H1 (cell line): Measurements from ENCODE around the gene SMPX. TPM values are rescaled to one million over a fixed set of nuclear protein-coding genes. Genes with fewer than 3 reads are reported as not detected.

Source experiments
- CTCF ChIA-PET: fragments of 300-600 bp; sonication (Branson Sonifier 250); formaldehyde crosslinking; loops from one replicate; lab custom pipeline; 2021; ENCODE audit not compliant: partially characterized antibody; lab: Charles Lee
- POLR2A ChIA-PET: fragments of 300-600 bp; sonication (Branson Sonifier 250); formaldehyde crosslinking; loops from one replicate; lab custom pipeline; 2021; ENCODE audit warnings: inconsistent platforms; ENCODE audit not compliant: partially characterized antibody; lab: Charles Lee
- DNase-seq, 2 experiments: peaks; one replicate each; pipeline versions ENCODE4 v3.0.0 to v3.0.0-alpha.2; 2010 to 2022; ENCODE audit warnings: low spot score in 2 of 2, low read depth in 1 of 2, mixed read lengths in 1 of 2
- FAIRE-seq: peaks from 2 replicates; lab custom pipeline; 2011; peaks lifted over from hg19 to GRCh38; lab: Jason Lieb, UNC
- H2AFZ ChIP-seq: 2 replicates; pipeline ENCODE4 v1.8.1; 2012; ENCODE audit warnings: low read length, inconsistent platforms
- H2AK5ac ChIP-seq: 2 replicates; pipeline ENCODE4 v1.6.1; 2013; ENCODE audit warnings: low read depth, low read length
- H2BK120ac ChIP-seq: replicated peaks from 2 replicates; pipeline ENCODE3; 2013; ENCODE audit warnings: low read depth, low read length, inconsistent platforms
- H2BK12ac ChIP-seq: 2 replicates; pipeline ENCODE4 v1.6.1; 2013; ENCODE audit warnings: low read depth, low read length
- H2BK15ac ChIP-seq: 2 replicates; pipeline ENCODE4 v1.6.1; 2013; ENCODE audit warnings: low read length
- H2BK20ac ChIP-seq: 2 replicates; pipeline ENCODE4 v1.6.1; 2013; ENCODE audit warnings: low read length
- H2BK5ac ChIP-seq: 2 replicates; pipeline ENCODE4 v1.6.1; 2013; ENCODE audit warnings: low read depth, low read length
- H3K14ac ChIP-seq: 2 replicates; pipeline ENCODE4 v1.6.1; 2013; ENCODE audit warnings: inconsistent platforms; ENCODE audit not compliant: insufficient read length
- H3K18ac ChIP-seq: 2 replicates; pipeline ENCODE4 v1.6.1; 2013; ENCODE audit warnings: low read length; ENCODE audit errors: extremely low read depth
- H3K23ac ChIP-seq: 2 replicates; pipeline ENCODE4 v1.6.1; 2013; ENCODE audit warnings: inconsistent platforms; ENCODE audit not compliant: insufficient read length
- H3K23me2 ChIP-seq: 2 replicates; pipeline ENCODE4 v1.6.1; 2013; ENCODE audit warnings: low read depth, low read length
- H3K27ac ChIP-seq: 2 replicates; pipeline ENCODE4 v1.6.1; 2011; ENCODE audit warnings: low read depth, low read length, inconsistent platforms
- H3K27me3 ChIP-seq, 4 experiments: replicated peaks in 1 of 4; 1 replicate in 1 of 4; 2 replicates in 3 of 4; pipeline versions ENCODE4 v1.6.1 to v1.8.1; 2011 to 2013; ENCODE audit warnings: low read length in 3 of 4, mild to moderate bottlenecking in 3 of 4, inconsistent platforms in 2 of 4, mixed read lengths in 2 of 4, moderate library complexity in 1 of 4; ENCODE audit not compliant: control insufficient read depth in 3 of 4, insufficient read depth in 3 of 4; ENCODE audit errors: extremely low read depth in 1 of 4
- H3K36me3 ChIP-seq, 4 experiments: 2 replicates each; pipeline versions ENCODE4 v1.6.1 to v1.8.1; 2011 to 2013; ENCODE audit warnings: mild to moderate bottlenecking in 4 of 4, low read length in 3 of 4, moderate library complexity in 2 of 4, control low read depth in 1 of 4, inconsistent platforms in 1 of 4; ENCODE audit not compliant: insufficient read depth in 4 of 4, control insufficient read depth in 2 of 4
- H3K4ac ChIP-seq: replicated peaks from 2 replicates; pipeline ENCODE3; 2013; ENCODE audit warnings: low read length, low read depth, mixed read lengths, inconsistent platforms; ENCODE audit not compliant: insufficient read length
- H3K4me1 ChIP-seq, 4 experiments: replicated peaks in 1 of 4; 1 replicate in 1 of 4; 2 replicates in 3 of 4; pipeline versions ENCODE4 v1.6.1 to v1.8.1; 2011 to 2013; ENCODE audit warnings: low read length in 3 of 4, inconsistent platforms in 2 of 4, mixed read lengths in 1 of 4; ENCODE audit not compliant: insufficient read depth in 4 of 4, control insufficient read depth in 3 of 4
- H3K4me2 ChIP-seq, 2 experiments: 2 replicates each; pipeline versions ENCODE4 v1.6.1 to v1.8.1; 2011 to 2013; ENCODE audit warnings: low read depth in 2 of 2, low read length in 2 of 2, control low read depth in 1 of 2, inconsistent platforms in 1 of 2, mild to moderate bottlenecking in 1 of 2; ENCODE audit not compliant: insufficient read depth in 1 of 2
- H3K4me3 ChIP-seq, 4 experiments: fragments of 200-600, 300-600 bp in 1 of 4; sonication (generic), shearing (Covaris generic), sonication (Bioruptor Twin) in 1 of 4; 2 replicates each; pipeline versions ENCODE4 v1.5.1 to v1.8.1; 2011 to 2016; ENCODE audit warnings: low read length in 4 of 4, low read depth in 3 of 4, control low read depth in 2 of 4, inconsistent platforms in 2 of 4, mild to moderate bottlenecking in 2 of 4, mixed read lengths in 1 of 4, moderate library complexity in 1 of 4; ENCODE audit not compliant: insufficient read depth in 2 of 4; ENCODE audit errors: extremely low read depth in 1 of 4
- H3K56ac ChIP-seq: replicated peaks from 2 replicates; pipeline ENCODE3; 2013; ENCODE audit warnings: low read depth, mild to moderate bottlenecking, mixed read lengths, low read length, inconsistent platforms; ENCODE audit not compliant: insufficient read length
- H3K79me1 ChIP-seq: 2 replicates; pipeline ENCODE4 v1.6.1; 2013; ENCODE audit warnings: low read depth, low read length, control low read depth
- H3K79me2 ChIP-seq, 2 experiments: 2 replicates each; pipeline versions ENCODE4 v1.6.1 to v1.8.1; 2012 to 2013; ENCODE audit warnings: low read length in 2 of 2, mild to moderate bottlenecking in 2 of 2, inconsistent platforms in 1 of 2; ENCODE audit not compliant: insufficient read depth in 2 of 2, control insufficient read depth in 1 of 2
- H3K9ac ChIP-seq, 4 experiments: replicated peaks in 1 of 4; 1 replicate in 1 of 4; 2 replicates in 3 of 4; pipeline versions ENCODE4 v1.6.1 to v1.8.1; 2011 to 2013; ENCODE audit warnings: low read depth in 3 of 4, low read length in 3 of 4, control low read depth in 2 of 4, mild to moderate bottlenecking in 2 of 4, moderate library complexity in 2 of 4, inconsistent platforms in 1 of 4; ENCODE audit errors: extremely low read depth in 1 of 4
- H3K9me3 ChIP-seq, 2 experiments: 2 replicates each; pipeline versions ENCODE4 v1.6.1 to v1.8.1; 2012 to 2013; ENCODE audit warnings: mild to moderate bottlenecking in 2 of 2, moderate library complexity in 2 of 2, control low read depth in 1 of 2, inconsistent platforms in 1 of 2, low read depth in 1 of 2, low read length in 1 of 2, mixed read lengths in 1 of 2; ENCODE audit not compliant: insufficient read depth in 2 of 2
- H4K20me1 ChIP-seq, 2 experiments: replicated peaks in 1 of 2; 2 replicates each; pipeline versions ENCODE3 to v1.8.1; 2011 to 2013; ENCODE audit warnings: inconsistent platforms in 2 of 2, low read length in 2 of 2, mild to moderate bottlenecking in 1 of 2; ENCODE audit not compliant: insufficient read depth in 2 of 2, control insufficient read depth in 1 of 2
- H4K5ac ChIP-seq: 2 replicates; pipeline ENCODE4 v1.6.1; 2013; ENCODE audit warnings: low read length, low read depth, mixed read lengths, inconsistent platforms; ENCODE audit not compliant: insufficient read length
- H4K8ac ChIP-seq: 2 replicates; pipeline ENCODE4 v1.8.0; 2013; ENCODE audit warnings: mild to moderate bottlenecking, moderate library complexity, low read length, inconsistent platforms; ENCODE audit not compliant: insufficient read depth; ENCODE audit errors: extremely low read depth
- H4K91ac ChIP-seq: replicated peaks from 2 replicates; pipeline ENCODE3; 2013; ENCODE audit warnings: low read length, mixed read lengths, inconsistent platforms; ENCODE audit not compliant: insufficient read length
- CEBPB ChIP-seq: IDR thresholded peaks from 2 replicates; pipeline ENCODE4 v1.6.1; 2012; ENCODE audit warnings: low read depth, low read length
- CHD1 ChIP-seq: IDR thresholded peaks from 2 replicates; pipeline ENCODE4 v1.6.1; 2012; ENCODE audit warnings: low read depth, low read length, improper control_type of control experiment
- CHD2 ChIP-seq: IDR thresholded peaks from 2 replicates; pipeline ENCODE4 v1.6.1; 2012; ENCODE audit warnings: low read length, improper control_type of control experiment
- EGR1 ChIP-seq: IDR thresholded peaks from 2 replicates; pipeline ENCODE4 v1.6.1; 2011; ENCODE audit warnings: low read depth, low read length, borderline replicate concordance
- EZH2 ChIP-seq: fragments of 200-600 bp; sonication (generic); IDR thresholded peaks from 2 replicates; pipeline ENCODE4 v1.7.1; 2012; ENCODE audit warnings: low read depth, mild to moderate bottlenecking, moderate library complexity, low read length, inconsistent platforms; ENCODE audit not compliant: severe bottlenecking
- FOSL1 ChIP-seq: IDR thresholded peaks from 2 replicates; pipeline ENCODE4 v1.6.1; 2011; ENCODE audit warnings: mild to moderate bottlenecking, low read depth, low read length, moderate library complexity; ENCODE audit not compliant: insufficient read depth
- HDAC6 ChIP-seq: IDR thresholded peaks from one replicate; pipeline ENCODE4 v1.7.1; 2012; ENCODE audit warnings: low read depth, mild to moderate bottlenecking, inconsistent platforms, low read length, moderate library complexity
- KDM4A ChIP-seq: IDR thresholded peaks from one replicate; pipeline ENCODE4 v1.7.1; 2012; ENCODE audit warnings: low read depth, mild to moderate bottlenecking, moderate library complexity, low read length, inconsistent platforms; ENCODE audit not compliant: severe bottlenecking
- MAFK ChIP-seq: IDR thresholded peaks from 2 replicates; pipeline ENCODE4 v1.6.1; 2012; ENCODE audit warnings: low read depth, mild to moderate bottlenecking, improper control_type of control experiment, low read length
- POU5F1 ChIP-seq: IDR thresholded peaks from 2 replicates; pipeline ENCODE4 v1.6.1; 2011; ENCODE audit warnings: low read depth, mild to moderate bottlenecking, low read length, moderate library complexity
- SIN3A ChIP-seq, 2 experiments: IDR thresholded peaks in 1 of 2; conservative IDR thresholded peaks in 1 of 2; 2 replicates each; pipeline ENCODE4 v1.6.1; 2011 to 2012; ENCODE audit warnings: low read length in 2 of 2, improper control_type of control experiment in 1 of 2, low read depth in 1 of 2, mild to moderate bottlenecking in 1 of 2
- SIX5 ChIP-seq: IDR thresholded peaks from 2 replicates; pipeline ENCODE4 v1.6.1; 2011; ENCODE audit warnings: mild to moderate bottlenecking, low read depth, low read length
- USF2 ChIP-seq: IDR thresholded peaks from 2 replicates; pipeline ENCODE4 v1.6.1; 2011; ENCODE audit warnings: low read length, improper control_type of control experiment
- YY1 ChIP-seq: IDR thresholded peaks from 2 replicates; pipeline ENCODE4 v1.6.1; 2011; ENCODE audit warnings: low read depth, mild to moderate bottlenecking, low read length
- ZNF274 ChIP-seq: IDR thresholded peaks from 2 replicates; pipeline ENCODE4 v1.7.0; 2012; ENCODE audit warnings: low read length, borderline replicate concordance; ENCODE audit errors: extremely low read depth
- WGBS, 2 experiments: shearing (Covaris generic) in 1 of 2; methylation state at CpG; one replicate each; pipeline versions ENCODE4 v1.1.6 to v1.1.7; 2013 to 2015; ENCODE audit warnings: low lambda C conversion rate in 2 of 2, mixed read lengths in 2 of 2, inconsistent platforms in 1 of 2, low coverage in 1 of 2, missing lambda C conversion rate in 1 of 2; ENCODE audit not compliant: insufficient replicate concordance in 2 of 2, insufficient coverage in 1 of 2, insufficient read length in 1 of 2; ENCODE audit errors: extremely low coverage in 1 of 2, missing lambda C conversion rate in 1 of 2; 5-methylcytosine and 5-hydroxymethylcytosine counted together
- polyA plus RNA-seq, 7 experiments: library from polyadenylated mRNA; depleted of rRNA in 3 of 7; stranded (reverse) in 5 of 7; unstranded in 2 of 7; fragments of >200 nt in 5 of 7; fragments of 200-250 nt in 2 of 7; gene quantifications; 1 replicate in 5 of 7; 2 replicates in 1 of 7; 4 replicates in 1 of 7; pipeline versions ENCODE4 v1.2.1 to v1.2.3, GENCODE V29; 2011 to 2013; ENCODE audit warnings: missing spikeins in 2 of 7, mixed read lengths in 2 of 7
- total RNA-seq: library from RNA; stranded (reverse); fragmentation: NEBNext Ultra II Directional; extraction: Animal tissue kit (Norgen Biotek cat#: 25700); gene quantifications from 2 replicates; pipeline ENCODE4 v1.2.1, GENCODE V29; 2021

SMPX gene
- total and polyA plus RNA-seq, 2 of the 8 experiments (the other 6 are each of a cell fraction or from before 2014, with no cell fraction given): not detected

DNA sequence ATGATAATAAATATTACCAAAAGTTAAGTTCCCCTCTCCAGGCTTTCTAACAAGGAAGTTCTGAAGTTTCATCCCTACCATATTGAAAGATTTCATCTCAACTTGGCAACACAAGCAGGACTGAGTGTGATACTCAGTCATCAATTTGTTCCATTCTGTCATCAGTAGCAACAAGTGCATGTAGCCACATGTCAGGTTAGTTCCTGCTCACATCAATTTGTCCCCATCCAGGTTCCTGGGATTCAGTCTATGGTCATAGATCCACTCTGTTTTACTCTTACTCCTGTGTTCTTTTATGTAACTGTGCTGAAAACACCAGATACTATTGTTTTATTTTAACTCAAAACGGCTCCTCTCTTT lies 22.2 kb downstream of the SMPX start:
- Histone ChIP-seq H3K9me3 (no peaks in the 10 kb centered on the region), H3K9ac (no peak overlapping the region), H3K23ac (no peak overlapping the region), H3K79me2 (no peaks in the 10 kb centered on the region), H2BK20ac (no peak overlapping the region), H2BK5ac (no peak overlapping the region), H3K4me3 (no peak overlapping the region), H4K20me1 (no peaks in the 10 kb centered on the region), H2BK15ac (no peak overlapping the region), H3K36me3 (no peaks in the 10 kb centered on the region), H4K8ac (no peak overlapping the region), H3K27me3 (no peaks in the 10 kb centered on the region), H3K4me2 (no peak overlapping the region), H3K14ac (no peak overlapping the region), H3K4ac (no peak overlapping the region), H3K18ac (no peak overlapping the region), H4K91ac (no peak overlapping the region), H2BK120ac (no peak overlapping the region), H3K56ac (no peak overlapping the region), H3K27ac (no peak overlapping the region), H2BK12ac (no peak overlapping the region), H3K23me2 (no peaks in the 10 kb centered on the region), H2AFZ (no peak overlapping the region), H3K4me1 (peaks cover 0 to 4% (median 1%) of the 10 kb centered on the region in 4 experiments; a peak in 2 of 7 replicates), H3K79me1 (no peaks in the 10 kb centered on the region), H2AK5ac (no peak overlapping the region), H4K5ac (no peak overlapping the region)
- 75% methylated on average over 1 of the region's 1 CpG; no CpG with 5 or more reads in 1 of the 2 experiments for WGBS, 2 experiments
- FAIRE-seq (no peak), DNase-seq (no peak)
- ChIA-PET CTCF (no interaction called here), POLR2A (no interaction called here)
- no peak for TF ChIP-seq CHD2
- no peak for TF ChIP-seq YY1
- TF ChIP-seq EGR1: no peak
- TF ChIP-seq USF2: no peak
- no peak for TF ChIP-seq EZH2
- TF ChIP-seq CEBPB: no peak
- no peak for TF ChIP-seq CHD1
- no peak for TF ChIP-seq ZNF274
- TF ChIP-seq SIX5: no peak
- no peak for TF ChIP-seq KDM4A
- TF ChIP-seq POU5F1: no peak
- no peak for TF ChIP-seq HDAC6
- TF ChIP-seq FOSL1: no peak
- no peak for TF ChIP-seq MAFK
- no peak for TF ChIP-seq SIN3A (conservative IDR thresholded peaks at IDR 0.05 in 1 of 2, IDR thresholded peaks at IDR 0.05 in 1 of 2; ENCODE audit: low read depth in 1 of 2, low read length in 2 of 2)
